Endothelial cell of umbilical vein (primary cell): ENCODE data around the gene ATP9B. TPM values are rescaled to one million over a fixed set of nuclear protein-coding genes. Genes with fewer than 3 reads are reported as not detected.

Experiments used
- BruUV-seq: library from RNA; stranded (reverse); fragments of 400-500 nt; replicated peaks from 2 replicates; lab custom pipeline; 2021; lab: Mats Ljungman, UMichigan
- CTCF ChIA-PET: fragments of 300-600, 350-600 bp; sonication (Branson Sonifier 250); formaldehyde crosslinking; loops from one replicate; lab custom pipeline; 2021; ENCODE audit warnings: antibody characterized with exemption, inconsistent platforms; lab: Charles Lee
- POLR2A ChIA-PET: fragments of 300-600, 350-600 bp; sonication (Branson Sonifier 250); formaldehyde crosslinking; loops from one replicate; lab custom pipeline; 2021; ENCODE audit warnings: antibody characterized with exemption, inconsistent platforms; lab: Charles Lee
- DNase-seq: peaks from one replicate; pipeline ENCODE4 v3.0.0-alpha.2; 2011; ENCODE audit warnings: low read depth, low spot score
- FAIRE-seq: peaks from 2 replicates; lab custom pipeline; 2011; peaks lifted over from hg19 to GRCh38; lab: Jason Lieb, UNC
- H2AFZ ChIP-seq: 2 replicates; pipeline ENCODE4 v1.6.0; 2012; ENCODE audit warnings: low read depth, low read length, control low read depth, inconsistent platforms
- H3K27ac ChIP-seq: 2 replicates; pipeline ENCODE4 v1.5.1; 2011; ENCODE audit warnings: low read depth, mild to moderate bottlenecking, control low read depth, low read length, moderate library complexity; ENCODE audit not compliant: insufficient read depth
- H3K27me3 ChIP-seq, 2 experiments: 2 replicates each; pipeline versions ENCODE4 v1.6.0 to v1.6.1; 2011; ENCODE audit warnings: low read length in 2 of 2, mixed read lengths in 1 of 2; ENCODE audit not compliant: control insufficient read depth in 2 of 2, insufficient read depth in 2 of 2
- H3K36me3 ChIP-seq, 2 experiments: 2 replicates in 1 of 2; 3 replicates in 1 of 2; pipeline ENCODE4 v1.5.1; 2011; ENCODE audit warnings: low read length in 2 of 2, mild to moderate bottlenecking in 1 of 2, moderate library complexity in 1 of 2; ENCODE audit not compliant: control insufficient read depth in 2 of 2, insufficient read depth in 2 of 2; ENCODE audit errors: extremely low read depth in 1 of 2
- H3K4me1 ChIP-seq: 3 replicates; pipeline ENCODE4 v1.5.1; 2011; ENCODE audit warnings: mild to moderate bottlenecking, low read length; ENCODE audit not compliant: control insufficient read depth, insufficient read depth; ENCODE audit errors: extremely low read depth
- H3K4me2 ChIP-seq: 2 replicates; pipeline ENCODE4 v1.6.1; 2011; ENCODE audit warnings: low read length, control low read depth, mixed read lengths; ENCODE audit not compliant: insufficient read depth
- H3K4me3 ChIP-seq, 3 experiments: fragments of 200-600 bp in 1 of 3; sonication (generic), shearing (Covaris generic) in 1 of 3; replicated peaks in 1 of 3; 2 replicates each; pipeline ENCODE4 v1.5.1; 2011 to 2016; ENCODE audit warnings: control low read depth in 3 of 3, low read length in 3 of 3, mild to moderate bottlenecking in 2 of 3, inconsistent platforms in 1 of 3, low read depth in 1 of 3, moderate library complexity in 1 of 3; ENCODE audit not compliant: insufficient read depth in 1 of 3
- H3K79me2 ChIP-seq: 2 replicates; pipeline ENCODE4 v1.6.0; 2012; ENCODE audit warnings: low read length, inconsistent platforms; ENCODE audit not compliant: control insufficient read depth, insufficient read depth
- H3K9ac ChIP-seq: replicated peaks from 2 replicates; pipeline ENCODE3; 2011; ENCODE audit warnings: low read length, control low read depth; ENCODE audit not compliant: insufficient read depth; ENCODE audit errors: extremely low read depth
- H3K9me1 ChIP-seq: replicated peaks from 3 replicates; pipeline ENCODE4 v1.6.0; 2011; ENCODE audit warnings: mild to moderate bottlenecking, low read length; ENCODE audit not compliant: control insufficient read depth, insufficient read depth; ENCODE audit errors: extremely low read depth
- H3K9me3 ChIP-seq: replicated peaks from 2 replicates; pipeline ENCODE4 v1.5.1; 2012; ENCODE audit warnings: low read length, inconsistent platforms; ENCODE audit not compliant: control insufficient read depth, insufficient read depth
- H4K20me1 ChIP-seq: replicated peaks from 2 replicates; pipeline ENCODE3; 2011; ENCODE audit warnings: mild to moderate bottlenecking, low read length; ENCODE audit not compliant: control insufficient read depth, insufficient read depth; ENCODE audit errors: extremely low read depth
- EZH2 ChIP-seq: IDR thresholded peaks from 2 replicates; pipeline ENCODE4 v1.6.1; 2012; ENCODE audit warnings: borderline replicate concordance, low read depth, mild to moderate bottlenecking, moderate library complexity, low read length, inconsistent platforms; ENCODE audit not compliant: severe bottlenecking
- FOS ChIP-seq: IDR thresholded peaks from 2 replicates; pipeline ENCODE4 v1.6.1; 2011; ENCODE audit warnings: mild to moderate bottlenecking, low read length, moderate library complexity, borderline replicate concordance; ENCODE audit not compliant: insufficient read depth
- GATA2 ChIP-seq: IDR thresholded peaks from 2 replicates; pipeline ENCODE4 v1.7.0; 2011; ENCODE audit warnings: low read depth, mild to moderate bottlenecking, moderate library complexity, mixed read lengths, low read length; ENCODE audit not compliant: insufficient read length, insufficient read depth
- JUN ChIP-seq: IDR thresholded peaks from 2 replicates; pipeline ENCODE4 v1.6.1; 2011; ENCODE audit warnings: borderline replicate concordance, low read depth; ENCODE audit not compliant: insufficient read length, insufficient read depth
- MYC ChIP-seq: IDR thresholded peaks from one replicate; pipeline ENCODE4 v1.6.1; 2011; ENCODE audit warnings: mild to moderate bottlenecking, low read depth, low read length
- POLR2A ChIP-seq: IDR thresholded peaks from 2 replicates; pipeline ENCODE4 v1.6.1; 2012; ENCODE audit warnings: low read depth, mild to moderate bottlenecking, control low read depth, low read length
- POLR2AphosphoS5 ChIP-seq: IDR thresholded peaks from 2 replicates; pipeline ENCODE4 v1.6.1; 2012; ENCODE audit warnings: low read depth, mild to moderate bottlenecking, control low read depth, low read length, moderate library complexity; ENCODE audit not compliant: insufficient read depth
- dilution Hi-C: fragments of 300-500 bp; cut with MboI; formaldehyde crosslinking; loops from one replicate; pipeline ENCODE4 v1.15.0; 2019; ENCODE audit warnings: low sequenced_read_pairs; ENCODE audit not compliant: extremely low pct_ligation_motif_present
- intact Hi-C: fragments of 100-400 bp; cut with micrococcal nuclease; formaldehyde crosslinking; loops from one replicate; pipeline ENCODE4 v1.10.0; 2022
- polyA plus RNA-seq, 4 experiments: library from polyadenylated mRNA; depleted of rRNA in 3 of 4; stranded (reverse) in 3 of 4; unstranded in 1 of 4; fragments of >200 nt; gene quantifications; 2 replicates each; pipeline versions ENCODE4 v1.2.1 to v1.2.3, GENCODE V29; 2011 to 2012; ENCODE audit warnings: missing spikeins in 1 of 4
- total RNA-seq: library from RNA; stranded (reverse); gene quantifications from 2 replicates; pipeline ENCODE4 v1.2.3, GENCODE V29; 2021
- TF ChIP-seq, protein P1 (sequence below), 2 donors: IDR thresholded peaks; 1 replicate in 1 of 2; 2 replicates in 1 of 2; pipeline ENCODE4 v1.5.1; 2011; ENCODE audit warnings: low read length in 2 of 2, mild to moderate bottlenecking in 2 of 2, moderate library complexity in 2 of 2, control low read depth in 1 of 2, inconsistent platforms in 1 of 2, low read depth in 1 of 2; ENCODE audit not compliant: insufficient read depth in 1 of 2; ENCODE audit errors: extremely low read depth in 1 of 2
- TF ChIP-seq, protein P2 (sequence below): IDR thresholded peaks from 2 replicates; pipeline ENCODE4 v1.6.1; 2011; ENCODE audit not compliant: insufficient read depth, insufficient read length

The ATP9B gene
- total and polyA plus RNA-seq, 2 donors (not counting 3 experiments of a cell fraction or from before 2014, with no cell fraction given), result 14.6 to 18.2 TPM

DNA sequence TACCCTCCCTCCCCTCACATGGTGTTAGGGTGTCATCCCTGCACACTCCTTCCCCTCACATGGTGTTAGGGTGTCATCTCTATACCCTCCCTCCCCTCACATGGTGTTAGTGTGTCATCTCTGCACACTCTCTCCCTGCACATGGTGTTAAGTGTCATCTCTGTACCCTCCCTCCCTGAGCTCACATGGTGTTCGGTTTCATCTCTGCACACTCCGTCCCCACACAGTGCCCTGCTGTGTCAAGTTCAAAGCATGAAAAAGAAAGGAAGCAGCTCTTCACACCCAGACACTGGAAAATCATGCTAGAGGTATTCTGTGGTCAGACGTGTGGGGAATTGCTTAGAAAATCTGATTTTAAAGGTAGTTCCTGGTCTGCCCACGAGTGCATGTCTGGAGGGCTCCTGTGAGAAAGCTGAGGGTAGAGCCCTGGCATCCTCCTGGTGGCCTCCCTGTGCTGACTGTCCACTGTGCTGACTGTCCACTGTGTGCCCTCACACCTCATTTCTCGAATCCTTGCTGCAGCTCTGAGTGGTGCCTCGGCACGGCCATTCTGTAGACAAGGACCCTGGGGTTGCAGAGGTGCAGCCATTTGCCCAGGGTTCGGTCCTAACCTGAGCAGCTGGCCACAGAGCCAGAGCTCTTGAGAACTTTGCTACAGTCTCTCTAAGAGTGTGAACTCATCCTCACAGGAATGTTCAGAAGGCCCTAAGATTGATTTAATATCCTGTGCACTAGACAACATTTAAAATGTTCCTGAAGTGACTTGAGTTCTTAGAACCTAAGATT lies 257.4 kb downstream of the ATP9B start:
- H3K27me3 ChIP-seq, result no peaks in the 10 kb centered on the region
- POLR2A ChIA-PET, result no interaction called here
- no peaks in the 10 kb centered on the region for H3K9me3 ChIP-seq
- FAIRE-seq (no peak), DNase-seq (no peak)
- no peak overlapping the region for H3K9ac ChIP-seq
- H3K4me1 ChIP-seq, result no peaks in the 10 kb centered on the region
- no peak overlapping the region for H2AFZ ChIP-seq
- H3K4me3 ChIP-seq, result no peak overlapping the region
- no peaks in the 10 kb centered on the region for H3K36me3 ChIP-seq
- TF ChIP-seq EZH2, result no peak
- TF ChIP-seq POLR2A, result no peak
- TF ChIP-seq FOS, result no peak
- TF ChIP-seq, protein P1, sequence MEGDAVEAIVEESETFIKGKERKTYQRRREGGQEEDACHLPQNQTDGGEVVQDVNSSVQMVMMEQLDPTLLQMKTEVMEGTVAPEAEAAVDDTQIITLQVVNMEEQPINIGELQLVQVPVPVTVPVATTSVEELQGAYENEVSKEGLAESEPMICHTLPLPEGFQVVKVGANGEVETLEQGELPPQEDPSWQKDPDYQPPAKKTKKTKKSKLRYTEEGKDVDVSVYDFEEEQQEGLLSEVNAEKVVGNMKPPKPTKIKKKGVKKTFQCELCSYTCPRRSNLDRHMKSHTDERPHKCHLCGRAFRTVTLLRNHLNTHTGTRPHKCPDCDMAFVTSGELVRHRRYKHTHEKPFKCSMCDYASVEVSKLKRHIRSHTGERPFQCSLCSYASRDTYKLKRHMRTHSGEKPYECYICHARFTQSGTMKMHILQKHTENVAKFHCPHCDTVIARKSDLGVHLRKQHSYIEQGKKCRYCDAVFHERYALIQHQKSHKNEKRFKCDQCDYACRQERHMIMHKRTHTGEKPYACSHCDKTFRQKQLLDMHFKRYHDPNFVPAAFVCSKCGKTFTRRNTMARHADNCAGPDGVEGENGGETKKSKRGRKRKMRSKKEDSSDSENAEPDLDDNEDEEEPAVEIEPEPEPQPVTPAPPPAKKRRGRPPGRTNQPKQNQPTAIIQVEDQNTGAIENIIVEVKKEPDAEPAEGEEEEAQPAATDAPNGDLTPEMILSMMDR (IDR thresholded peaks at IDR 0.05; ENCODE audit: extremely low read depth in 1 of 2, insufficient read depth in 1 of 2, low read depth in 1 of 2, low read length in 2 of 2), result no peak
- no peak for TF ChIP-seq POLR2AphosphoS5
- TF ChIP-seq, protein P2, sequence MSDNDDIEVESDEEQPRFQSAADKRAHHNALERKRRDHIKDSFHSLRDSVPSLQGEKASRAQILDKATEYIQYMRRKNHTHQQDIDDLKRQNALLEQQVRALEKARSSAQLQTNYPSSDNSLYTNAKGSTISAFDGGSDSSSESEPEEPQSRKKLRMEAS, result no peak
- no peak for TF ChIP-seq GATA2
- no peak for TF ChIP-seq MYC
- TF ChIP-seq JUN, result no peak
- no peaks in the 10 kb centered on the region for H3K79me2 ChIP-seq
- CTCF ChIA-PET, result no interaction called here
- no peak overlapping the region for H3K4me2 ChIP-seq
- dilution Hi-C loops (no loop called here), intact Hi-C loops (no loop called here)
- no TSS peak for BruUV-seq
- H3K27ac ChIP-seq, result no peak overlapping the region
- no peaks in the 10 kb centered on the region for H4K20me1 ChIP-seq
- H3K9me1 ChIP-seq, result no peaks in the 10 kb centered on the region
